Esophagus muscularis mucosa (tissue), 4 donors: ENCODE results near the gene RAE1.

Experiments
- CTCF ChIP-seq, 3 experiments: fragments of 200-600 bp in 2 of 3; fragments of 450-650 bp in 1 of 3; sonication (generic) in 2 of 3; IDR thresholded peaks; one replicate each; pipeline ENCODE4 v1.5.1; 2017 to 2019; ENCODE audit warnings: antibody characterized with exemption in 3 of 3, mild to moderate bottlenecking in 2 of 3, moderate library complexity in 1 of 3
- EP300 ChIP-seq: sonication (generic); formaldehyde crosslinking; IDR thresholded peaks from one replicate; pipeline ENCODE4 v1.6.1; 2017; ENCODE audit warnings: antibody characterized with exemption
- POLR2A ChIP-seq: fragments of 450-650 bp; IDR thresholded peaks from one replicate; pipeline ENCODE4 v1.6.1; 2017; ENCODE audit warnings: antibody characterized with exemption, moderate library complexity, mild to moderate bottlenecking, low read depth
- POLR2AphosphoS5 ChIP-seq, 2 donors: sonication (generic); formaldehyde crosslinking; IDR thresholded peaks; one replicate each; pipeline ENCODE4 v1.6.1; 2017; ENCODE audit warnings: antibody characterized with exemption in 2 of 2

- TF ChIP-seq CTCF (IDR thresholded peaks at IDR 0.05) (no peak), EP300 (no peak), POLR2A (no peak), POLR2AphosphoS5 (IDR thresholded peaks at IDR 0.05) (no peak)
Observed at GRCh38 chr20:57403216-57403615, 52.2 kb downstream of the RAE1 start.
